ENCODE measurements around the gene OR5A2. TPM values are rescaled to one million over a fixed set of nuclear protein-coding genes. Genes with fewer than 3 reads are reported as not detected.

The OR5A2 gene
- total and polyA plus RNA-seq, 2 experiments from 2014 or later: not detected

GRCh38 chr11:59415111-59415510, 11.1 kb downstream of the OR5A2 start (continued):
- TF ChIP-seq, protein P1, sequence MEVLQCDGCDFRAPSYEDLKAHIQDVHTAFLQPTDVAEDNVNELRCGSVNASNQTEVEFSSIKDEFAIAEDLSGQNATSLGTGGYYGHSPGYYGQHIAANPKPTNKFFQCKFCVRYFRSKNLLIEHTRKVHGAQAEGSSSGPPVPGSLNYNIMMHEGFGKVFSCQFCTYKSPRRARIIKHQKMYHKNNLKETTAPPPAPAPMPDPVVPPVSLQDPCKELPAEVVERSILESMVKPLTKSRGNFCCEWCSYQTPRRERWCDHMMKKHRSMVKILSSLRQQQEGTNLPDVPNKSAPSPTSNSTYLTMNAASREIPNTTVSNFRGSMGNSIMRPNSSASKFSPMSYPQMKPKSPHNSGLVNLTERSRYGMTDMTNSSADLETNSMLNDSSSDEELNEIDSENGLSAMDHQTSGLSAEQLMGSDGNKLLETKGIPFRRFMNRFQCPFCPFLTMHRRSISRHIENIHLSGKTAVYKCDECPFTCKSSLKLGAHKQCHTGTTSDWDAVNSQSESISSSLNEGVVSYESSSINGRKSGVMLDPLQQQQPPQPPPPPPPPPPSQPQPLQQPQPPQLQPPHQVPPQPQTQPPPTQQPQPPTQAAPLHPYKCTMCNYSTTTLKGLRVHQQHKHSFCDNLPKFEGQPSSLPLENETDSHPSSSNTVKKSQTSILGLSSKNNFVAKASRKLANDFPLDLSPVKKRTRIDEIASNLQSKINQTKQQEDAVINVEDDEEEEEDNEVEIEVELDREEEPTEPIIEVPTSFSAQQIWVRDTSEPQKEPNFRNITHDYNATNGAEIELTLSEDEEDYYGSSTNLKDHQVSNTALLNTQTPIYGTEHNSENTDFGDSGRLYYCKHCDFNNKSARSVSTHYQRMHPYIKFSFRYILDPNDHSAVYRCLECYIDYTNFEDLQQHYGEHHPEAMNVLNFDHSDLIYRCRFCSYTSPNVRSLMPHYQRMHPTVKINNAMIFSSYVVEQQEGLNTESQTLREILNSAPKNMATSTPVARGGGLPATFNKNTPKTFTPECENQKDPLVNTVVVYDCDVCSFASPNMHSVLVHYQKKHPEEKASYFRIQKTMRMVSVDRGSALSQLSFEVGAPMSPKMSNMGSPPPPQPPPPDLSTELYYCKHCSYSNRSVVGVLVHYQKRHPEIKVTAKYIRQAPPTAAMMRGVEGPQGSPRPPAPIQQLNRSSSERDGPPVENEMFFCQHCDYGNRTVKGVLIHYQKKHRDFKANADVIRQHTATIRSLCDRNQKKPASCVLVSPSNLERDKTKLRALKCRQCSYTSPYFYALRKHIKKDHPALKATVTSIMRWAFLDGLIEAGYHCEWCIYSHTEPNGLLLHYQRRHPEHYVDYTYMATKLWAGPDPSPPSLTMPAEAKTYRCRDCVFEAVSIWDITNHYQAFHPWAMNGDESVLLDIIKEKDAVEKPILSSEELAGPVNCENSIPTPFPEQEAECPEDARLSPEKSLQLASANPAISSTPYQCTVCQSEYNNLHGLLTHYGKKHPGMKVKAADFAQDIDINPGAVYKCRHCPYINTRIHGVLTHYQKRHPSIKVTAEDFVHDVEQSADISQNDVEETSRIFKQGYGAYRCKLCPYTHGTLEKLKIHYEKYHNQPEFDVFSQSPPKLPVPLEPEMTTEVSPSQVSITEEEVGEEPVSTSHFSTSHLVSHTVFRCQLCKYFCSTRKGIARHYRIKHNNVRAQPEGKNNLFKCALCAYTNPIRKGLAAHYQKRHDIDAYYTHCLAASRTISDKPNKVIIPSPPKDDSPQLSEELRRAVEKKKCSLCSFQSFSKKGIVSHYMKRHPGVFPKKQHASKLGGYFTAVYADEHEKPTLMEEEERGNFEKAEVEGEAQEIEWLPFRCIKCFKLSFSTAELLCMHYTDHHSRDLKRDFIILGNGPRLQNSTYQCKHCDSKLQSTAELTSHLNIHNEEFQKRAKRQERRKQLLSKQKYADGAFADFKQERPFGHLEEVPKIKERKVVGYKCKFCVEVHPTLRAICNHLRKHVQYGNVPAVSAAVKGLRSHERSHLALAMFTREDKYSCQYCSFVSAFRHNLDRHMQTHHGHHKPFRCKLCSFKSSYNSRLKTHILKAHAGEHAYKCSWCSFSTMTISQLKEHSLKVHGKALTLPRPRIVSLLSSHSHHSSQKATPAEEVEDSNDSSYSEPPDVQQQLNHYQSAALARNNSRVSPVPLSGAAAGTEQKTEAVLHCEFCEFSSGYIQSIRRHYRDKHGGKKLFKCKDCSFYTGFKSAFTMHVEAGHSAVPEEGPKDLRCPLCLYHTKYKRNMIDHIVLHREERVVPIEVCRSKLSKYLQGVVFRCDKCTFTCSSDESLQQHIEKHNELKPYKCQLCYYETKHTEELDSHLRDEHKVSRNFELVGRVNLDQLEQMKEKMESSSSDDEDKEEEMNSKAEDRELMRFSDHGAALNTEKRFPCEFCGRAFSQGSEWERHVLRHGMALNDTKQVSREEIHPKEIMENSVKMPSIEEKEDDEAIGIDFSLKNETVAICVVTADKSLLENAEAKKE (CRISPR knock-in tag; IDR thresholded peaks at IDR 0.05): no peak

DNA sequence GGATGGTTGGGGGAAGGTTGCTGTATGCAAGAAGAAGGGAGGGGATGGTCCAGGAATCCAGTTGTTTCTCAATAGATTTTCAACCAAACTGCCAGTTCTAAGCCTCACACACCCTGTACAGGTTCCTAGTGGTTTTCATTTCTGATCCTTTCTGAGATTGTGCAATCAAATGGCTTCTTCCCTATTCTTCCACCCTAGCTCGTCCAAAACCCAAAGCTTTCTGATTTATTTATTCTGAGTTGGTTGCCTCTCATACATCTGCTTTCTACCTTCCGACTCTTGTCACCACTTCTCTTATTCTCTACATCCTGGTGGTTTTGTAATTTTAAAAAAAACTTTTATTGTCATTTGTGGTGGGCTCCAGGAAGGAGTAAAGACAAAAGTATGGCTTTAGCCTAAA, 12.6 kb downstream of the OR5A2 start:
- Mint-ChIP-seq H3K27me3 (ENCODE audit: insufficient read depth, low read depth, poor library complexity) (no peaks in the 10 kb centered on the region), H3K4me3 (no peak overlapping the region), H3K9me3 (peaks cover 34% of the 10 kb centered on the region), H3K4me1 (no peaks in the 10 kb centered on the region), H3K27ac (no peak overlapping the region), H3K36me3 (ENCODE audit: low read depth) (peaks cover 13% of the 10 kb centered on the region; the same call in 2 of the 3 replicates)
- Histone ChIP-seq H3K36me3 (ENCODE audit: insufficient read depth) (no peaks in the 10 kb centered on the region), H3K27ac (ENCODE audit: low read depth) (no peak overlapping the region), H4K20me1 (replicated peaks; ENCODE audit: insufficient read depth) (no peaks in the 10 kb centered on the region), H3K79me2 (replicated peaks; ENCODE audit: insufficient read depth) (no peaks in the 10 kb centered on the region), H3K9me2 (ENCODE audit: insufficient read depth) (peaks cover 15% of the 10 kb centered on the region), H3K4me3 (no peak overlapping the region), H3K4me2 (no peak overlapping the region), H2AFZ (no peak overlapping the region), H3K4me1 (ENCODE audit: insufficient read depth) (no peaks in the 10 kb centered on the region), H3K27me3 (ENCODE audit: insufficient read depth) (no peaks in the 10 kb centered on the region), H3F3A (replicated peaks; ENCODE audit: low read depth) (no peaks in the 10 kb centered on the region)
- ATAC-seq (no peak), DNase-seq (ENCODE audit: low spot score) (no peak)
- TF ChIP-seq ZNF331 (CRISPR knock-in tag; IDR thresholded peaks at IDR 0.05; ENCODE audit: low read depth): no peak
- TF ChIP-seq EZH2 (IDR thresholded peaks at IDR 0.05; ENCODE audit: low read depth, unreplicated experiment): no peak
- TF ChIP-seq, protein P1 (CRISPR knock-in tag; IDR thresholded peaks at IDR 0.05): no peak

Data from GM23338 (cell line).